Hepatocyte (in vitro differentiated cells): ENCODE measurements around the gene KIF5B.

Experiments used
- EZH2 ChIP-seq: fragments of 200-600 bp; sonication (generic); IDR thresholded peaks from 2 replicates; pipeline ENCODE4 v1.6.1; 2016; ENCODE audit warnings: antibody characterized with exemption, mild to moderate bottlenecking, borderline replicate concordance
- TF ChIP-seq, protein P1 (sequence below): fragments of 200-600 bp; sonication (generic); IDR thresholded peaks from 2 replicates; pipeline ENCODE4 v1.5.1; 2016; ENCODE audit warnings: antibody characterized with exemption, mild to moderate bottlenecking; ENCODE audit not compliant: poor library complexity

DNA sequence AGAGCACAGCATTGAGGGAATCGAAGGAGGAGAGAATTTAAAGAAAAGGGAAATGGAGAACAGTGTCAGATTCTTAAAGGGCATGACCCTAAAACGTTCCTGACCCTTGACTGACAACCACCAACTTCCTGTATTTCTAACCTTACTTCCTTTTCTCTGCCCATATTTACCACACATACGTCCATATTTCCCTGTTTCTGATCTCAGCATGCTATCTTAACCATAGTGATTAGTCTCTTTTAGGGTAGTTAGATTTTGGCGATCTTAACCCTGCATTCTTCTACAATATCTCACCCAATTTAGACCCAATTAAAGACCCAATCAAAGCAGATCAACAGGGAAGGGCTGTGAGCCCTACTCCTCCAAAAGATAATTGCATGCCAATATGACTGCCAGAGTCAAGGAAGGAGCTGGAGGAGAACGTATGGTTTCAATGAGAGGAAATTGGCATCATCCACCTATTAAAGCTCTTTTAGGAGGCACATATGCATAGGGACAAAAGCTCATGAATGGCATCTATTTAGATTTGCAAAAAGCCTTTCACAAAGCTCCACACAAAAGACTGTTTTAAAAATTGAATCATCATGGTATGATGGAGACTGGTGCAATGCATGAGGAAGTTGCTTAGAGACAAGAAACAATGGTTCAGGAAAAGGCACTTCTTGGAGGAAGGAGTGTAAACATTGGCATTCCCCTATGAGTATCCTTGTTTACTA, 78.6 kb downstream of the KIF5B start:
- TF ChIP-seq EZH2: no peak
- TF ChIP-seq, protein P1, sequence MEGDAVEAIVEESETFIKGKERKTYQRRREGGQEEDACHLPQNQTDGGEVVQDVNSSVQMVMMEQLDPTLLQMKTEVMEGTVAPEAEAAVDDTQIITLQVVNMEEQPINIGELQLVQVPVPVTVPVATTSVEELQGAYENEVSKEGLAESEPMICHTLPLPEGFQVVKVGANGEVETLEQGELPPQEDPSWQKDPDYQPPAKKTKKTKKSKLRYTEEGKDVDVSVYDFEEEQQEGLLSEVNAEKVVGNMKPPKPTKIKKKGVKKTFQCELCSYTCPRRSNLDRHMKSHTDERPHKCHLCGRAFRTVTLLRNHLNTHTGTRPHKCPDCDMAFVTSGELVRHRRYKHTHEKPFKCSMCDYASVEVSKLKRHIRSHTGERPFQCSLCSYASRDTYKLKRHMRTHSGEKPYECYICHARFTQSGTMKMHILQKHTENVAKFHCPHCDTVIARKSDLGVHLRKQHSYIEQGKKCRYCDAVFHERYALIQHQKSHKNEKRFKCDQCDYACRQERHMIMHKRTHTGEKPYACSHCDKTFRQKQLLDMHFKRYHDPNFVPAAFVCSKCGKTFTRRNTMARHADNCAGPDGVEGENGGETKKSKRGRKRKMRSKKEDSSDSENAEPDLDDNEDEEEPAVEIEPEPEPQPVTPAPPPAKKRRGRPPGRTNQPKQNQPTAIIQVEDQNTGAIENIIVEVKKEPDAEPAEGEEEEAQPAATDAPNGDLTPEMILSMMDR: no peak
